ENCODE results near the gene NBPF12. TPM values are rescaled to one million over a fixed set of nuclear protein-coding genes. Genes with fewer than 3 reads are reported as not detected.
"Not testable (repeated sequence)": the region's sequence is repeated elsewhere in the genome, so short reads cannot be mapped to it uniquely, and the experiment has no call there.

The NBPF12 gene
- polyA plus RNA-seq, 2 donors: 3.0 to 5.9 TPM

DNA sequence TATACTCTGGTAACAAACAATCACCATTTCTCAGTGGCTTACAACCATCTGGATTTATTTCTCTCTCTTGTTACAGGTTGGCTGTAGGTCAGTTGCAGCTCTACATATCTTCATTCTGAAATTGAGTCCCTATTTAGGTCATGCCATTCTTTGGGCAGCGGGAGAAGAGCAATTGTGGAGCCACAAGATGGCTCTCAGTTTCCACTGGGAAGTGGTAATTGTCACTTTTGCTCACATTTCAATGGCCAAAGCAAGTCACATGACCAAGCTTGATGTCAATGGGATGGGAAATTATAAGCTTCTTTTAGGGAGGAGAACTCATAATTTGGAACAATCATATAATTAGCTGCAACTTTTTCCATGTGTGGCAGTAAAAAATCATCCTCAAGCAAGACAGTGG lies 7.9 kb upstream of the NBPF12 start:
- not testable (repeated sequence) for H3K9me3 ChIP-seq (ENCODE audit: control insufficient read depth in 2 of 2, insufficient read depth in 1 of 2, low read depth in 1 of 2, low read length in 1 of 2); H3K4me1 ChIP-seq (ENCODE audit: control insufficient read depth in 2 of 2, insufficient read depth in 2 of 2, low read length in 1 of 2); H3K27ac ChIP-seq (ENCODE audit: low read depth in 2 of 2, low read length in 1 of 2); H3K36me3 ChIP-seq (ENCODE audit: control insufficient read depth in 2 of 2, insufficient read depth in 2 of 2, low read length in 1 of 2); H3K27me3 ChIP-seq (ENCODE audit: control insufficient read depth in 1 of 2, insufficient read depth in 2 of 2, low read length in 2 of 2); H3K4me3 ChIP-seq (ENCODE audit: low read depth in 1 of 2, low read length in 2 of 2)
- 88 to 100% methylated on average over 1 of the region's 1 CpG for WGBS, 2 donors

DNA sequence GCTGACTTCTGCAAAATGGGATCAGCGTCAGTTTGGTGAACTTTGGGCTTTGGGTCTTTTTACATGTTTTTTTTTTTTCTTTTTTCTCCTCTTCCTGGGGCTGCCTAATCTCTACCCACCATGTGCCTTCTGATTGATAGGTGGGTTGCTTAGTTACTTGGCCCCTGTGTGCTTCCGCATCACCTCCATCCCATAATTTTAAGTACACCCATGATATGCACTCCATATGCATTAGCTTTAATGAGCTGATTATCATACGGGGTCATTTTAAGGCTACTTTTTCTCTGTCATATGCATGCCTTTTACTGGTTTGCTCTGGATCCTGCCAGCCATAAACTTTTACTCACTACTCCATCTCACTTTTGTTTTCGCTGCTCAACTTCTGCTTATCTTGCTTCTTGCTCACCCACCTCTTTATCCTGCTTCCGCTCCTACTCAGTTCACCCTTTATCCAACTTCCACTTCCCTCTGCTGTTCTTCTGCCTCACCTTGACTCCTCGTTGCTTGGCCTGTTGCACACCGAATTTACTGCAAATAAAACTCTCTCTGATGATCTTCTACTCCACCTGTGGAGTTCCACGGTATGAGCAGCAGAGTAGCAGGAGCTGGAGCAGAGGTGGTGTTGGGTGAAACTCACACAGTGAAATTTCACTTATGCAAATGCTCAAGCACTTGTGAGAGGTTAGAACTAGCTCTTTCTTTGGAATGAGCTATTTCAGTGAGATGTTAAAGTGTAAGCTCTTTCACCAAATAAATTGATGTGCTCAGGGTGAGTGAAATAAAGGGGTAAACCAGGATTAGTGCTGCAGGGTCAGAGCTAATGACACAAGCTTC lies 3.5 kb upstream of the NBPF12 start:
- 51 to 60% methylated on average over 4 to 7 of the region's 8 CpGs for WGBS, 2 donors
- not testable (repeated sequence) for H3K27me3 ChIP-seq (ENCODE audit: control insufficient read depth in 1 of 2, insufficient read depth in 2 of 2, low read length in 2 of 2); H3K4me3 ChIP-seq (ENCODE audit: low read depth in 1 of 2, low read length in 2 of 2); H3K4me1 ChIP-seq (ENCODE audit: control insufficient read depth in 2 of 2, insufficient read depth in 2 of 2, low read length in 1 of 2); H3K9me3 ChIP-seq (ENCODE audit: control insufficient read depth in 2 of 2, insufficient read depth in 1 of 2, low read depth in 1 of 2, low read length in 1 of 2); H3K36me3 ChIP-seq (ENCODE audit: control insufficient read depth in 2 of 2, insufficient read depth in 2 of 2, low read length in 1 of 2); H3K27ac ChIP-seq (ENCODE audit: low read depth in 2 of 2, low read length in 1 of 2)

DNA sequence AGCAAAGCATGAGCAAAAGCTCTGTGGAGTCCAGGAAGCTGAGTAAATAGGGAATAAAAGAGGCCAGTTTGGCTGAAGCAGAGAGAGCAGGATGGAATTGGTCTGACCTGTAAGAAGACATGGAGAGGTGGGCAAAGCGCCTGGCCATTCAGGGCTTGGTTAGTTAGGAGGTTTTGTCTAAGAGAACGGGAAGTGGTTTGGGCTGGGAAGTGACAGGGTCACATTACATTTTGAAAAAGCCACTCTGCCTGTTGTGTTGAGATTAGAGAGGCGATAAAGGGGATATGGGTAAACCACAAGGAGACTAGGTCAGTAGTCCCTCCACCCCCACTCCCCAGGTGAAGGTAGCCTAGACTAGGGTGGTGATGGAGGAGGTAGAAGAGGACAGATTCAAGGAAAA lies 662 bp upstream of the NBPF12 start:
- H3K4me1 ChIP-seq (ENCODE audit: control insufficient read depth in 2 of 2, insufficient read depth in 2 of 2, low read length in 1 of 2); H3K4me3 ChIP-seq (ENCODE audit: low read depth in 1 of 2, low read length in 2 of 2); H3K27ac ChIP-seq (ENCODE audit: low read depth in 2 of 2, low read length in 1 of 2); H3K9me3 ChIP-seq (ENCODE audit: control insufficient read depth in 2 of 2, insufficient read depth in 1 of 2, low read depth in 1 of 2, low read length in 1 of 2); H3K36me3 ChIP-seq (ENCODE audit: control insufficient read depth in 2 of 2, insufficient read depth in 2 of 2, low read length in 1 of 2); H3K27me3 ChIP-seq (ENCODE audit: control insufficient read depth in 1 of 2, insufficient read depth in 2 of 2, low read length in 2 of 2): not testable (repeated sequence)
- 63 to 89% methylated on average over 1 to 3 of the region's 3 CpGs for WGBS, 2 donors

DNA sequence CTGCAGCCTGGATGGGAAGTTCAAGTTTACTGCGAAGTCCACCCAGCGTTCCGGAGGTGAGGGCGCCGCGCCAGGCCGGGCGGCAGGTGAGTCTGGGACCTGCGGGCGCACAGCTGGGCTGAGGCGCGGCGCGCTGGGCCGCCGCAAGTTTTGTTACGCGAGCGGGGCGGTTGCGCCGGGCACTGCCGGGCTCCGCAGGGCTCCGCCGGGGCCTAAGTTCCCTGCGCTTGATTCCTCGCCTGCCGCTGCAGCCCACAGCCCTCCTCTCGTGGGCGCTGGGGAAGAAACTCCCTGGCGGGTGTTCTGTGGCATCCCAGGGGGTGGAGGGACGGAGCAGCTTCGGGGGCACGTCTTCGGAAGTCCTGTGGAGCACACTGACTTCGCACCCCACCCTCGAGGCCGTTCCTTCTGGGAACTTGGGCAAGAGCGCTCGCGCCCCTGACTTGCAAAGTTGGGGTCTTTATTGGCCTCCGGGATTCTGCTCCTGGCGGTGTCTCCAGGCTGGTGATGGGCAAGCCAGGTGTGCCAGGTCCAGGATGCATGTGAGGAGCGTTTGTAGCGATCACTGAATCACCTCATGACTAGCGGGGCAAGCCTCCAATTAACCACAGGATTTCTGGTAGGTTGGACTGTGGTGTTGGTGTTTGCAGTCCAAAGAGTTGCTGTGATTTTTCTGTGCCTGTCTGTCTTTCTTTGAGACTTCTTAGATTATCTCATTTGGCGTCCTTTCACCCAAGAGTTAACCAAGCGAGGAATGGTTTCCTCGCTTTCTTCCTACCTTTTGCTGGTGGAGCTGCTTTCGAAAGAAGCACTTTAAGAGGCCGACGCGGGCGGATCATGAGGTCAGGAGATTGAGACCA lies 1.0 kb downstream of the NBPF12 start:
- Histone ChIP-seq H3K4me3 (ENCODE audit: low read depth in 1 of 2, low read length in 2 of 2) (peak overlapping the region; percentile 68 to 77), H3K27ac (ENCODE audit: low read depth in 2 of 2, low read length in 1 of 2) (peak overlapping the region; percentile 80 to 87)
- H3K4me1 ChIP-seq (ENCODE audit: control insufficient read depth in 2 of 2, insufficient read depth in 2 of 2, low read length in 1 of 2); H3K9me3 ChIP-seq (ENCODE audit: control insufficient read depth in 2 of 2, insufficient read depth in 1 of 2, low read depth in 1 of 2, low read length in 1 of 2); H3K36me3 ChIP-seq (ENCODE audit: control insufficient read depth in 2 of 2, insufficient read depth in 2 of 2, low read length in 1 of 2); H3K27me3 ChIP-seq (ENCODE audit: control insufficient read depth in 1 of 2, insufficient read depth in 2 of 2, low read length in 2 of 2): not testable (repeated sequence)
- 5 to 6% methylated on average over 50 to 55 of the region's 55 CpGs for WGBS, 2 donors

DNA sequence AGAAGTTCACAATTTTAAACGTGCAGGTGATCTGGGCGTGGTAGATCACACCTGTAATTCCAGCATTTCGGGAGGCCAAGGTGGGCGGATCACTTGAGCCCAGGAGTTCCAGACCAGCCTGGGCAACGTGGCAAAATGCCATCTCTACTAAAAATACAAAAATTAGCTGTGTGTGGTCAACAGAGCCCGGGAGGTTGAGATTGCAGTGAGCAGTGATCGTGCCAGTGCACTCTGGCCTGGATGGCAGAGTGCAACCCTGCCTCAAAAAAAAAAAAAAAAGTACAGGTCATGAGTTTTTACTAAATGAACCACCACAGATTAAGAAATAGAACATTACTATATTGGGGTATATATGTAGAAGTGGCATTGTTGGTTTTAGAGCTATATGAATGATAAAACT lies 2.2 kb downstream of the NBPF12 start:
- H3K9me3 ChIP-seq (ENCODE audit: control insufficient read depth in 2 of 2, insufficient read depth in 1 of 2, low read depth in 1 of 2, low read length in 1 of 2); H3K4me1 ChIP-seq (ENCODE audit: control insufficient read depth in 2 of 2, insufficient read depth in 2 of 2, low read length in 1 of 2); H3K36me3 ChIP-seq (ENCODE audit: control insufficient read depth in 2 of 2, insufficient read depth in 2 of 2, low read length in 1 of 2); H3K27me3 ChIP-seq (ENCODE audit: control insufficient read depth in 1 of 2, insufficient read depth in 2 of 2, low read length in 2 of 2); H3K4me3 ChIP-seq (ENCODE audit: low read depth in 1 of 2, low read length in 2 of 2); H3K27ac ChIP-seq (ENCODE audit: low read depth in 2 of 2, low read length in 1 of 2): not testable (repeated sequence)
- WGBS, 2 donors: 48 to 54% methylated on average over 2 to 3 of the region's 7 CpGs

DNA sequence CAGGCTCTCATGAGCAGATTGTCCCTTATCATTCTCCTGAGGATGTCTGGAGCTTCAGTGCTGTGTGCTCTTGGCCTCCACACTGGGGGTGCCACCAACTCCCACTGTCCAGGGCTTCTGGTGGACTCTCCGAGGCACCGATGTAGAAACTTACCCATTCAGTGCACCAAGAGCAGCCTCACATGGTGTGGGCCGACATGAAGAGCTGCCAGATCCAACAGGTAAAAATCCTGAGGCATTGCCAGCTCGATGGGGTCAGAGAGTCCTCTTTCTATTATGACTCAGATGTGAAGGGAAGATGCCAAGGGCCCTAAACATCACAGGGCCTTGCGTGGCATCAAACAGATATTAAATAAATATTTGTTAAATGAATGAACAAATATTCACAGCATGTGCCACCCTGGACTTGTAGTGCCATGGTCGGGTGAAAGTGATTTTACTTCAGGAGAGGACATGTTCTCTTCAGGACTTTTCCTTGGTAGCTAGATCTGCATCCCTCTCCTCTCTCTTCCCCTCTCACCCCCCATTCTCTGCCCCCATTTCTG lies 5.3 kb downstream of the NBPF12 start:
- not testable (repeated sequence) for H3K27ac ChIP-seq (ENCODE audit: low read depth in 2 of 2, low read length in 1 of 2); H3K4me1 ChIP-seq (ENCODE audit: control insufficient read depth in 2 of 2, insufficient read depth in 2 of 2, low read length in 1 of 2); H3K27me3 ChIP-seq (ENCODE audit: control insufficient read depth in 1 of 2, insufficient read depth in 2 of 2, low read length in 2 of 2); H3K36me3 ChIP-seq (ENCODE audit: control insufficient read depth in 2 of 2, insufficient read depth in 2 of 2, low read length in 1 of 2); H3K9me3 ChIP-seq (ENCODE audit: control insufficient read depth in 2 of 2, insufficient read depth in 1 of 2, low read depth in 1 of 2, low read length in 1 of 2); H3K4me3 ChIP-seq (ENCODE audit: low read depth in 1 of 2, low read length in 2 of 2)
- 72 to 88% methylated on average over 5 to 6 of the region's 6 CpGs for WGBS, 2 donors

DNA sequence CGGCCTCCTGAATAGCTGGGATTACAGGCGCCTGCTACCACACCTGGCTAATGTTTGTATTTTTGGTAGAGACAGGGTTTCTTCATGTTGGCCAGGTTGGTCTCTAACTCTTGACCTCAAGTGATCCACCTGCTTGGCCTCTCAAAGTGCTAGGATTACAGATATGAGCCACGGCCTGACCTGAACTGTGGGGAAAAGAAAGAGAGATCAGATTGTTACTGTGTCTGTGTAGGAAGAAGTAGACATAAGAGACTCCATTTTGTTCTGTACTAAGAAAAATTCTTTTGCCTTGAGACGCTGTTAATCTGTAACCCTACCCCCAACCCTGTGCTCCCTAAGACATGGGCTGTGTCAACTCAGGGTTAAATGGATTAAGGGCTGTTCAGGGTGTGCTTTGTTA lies 10.0 kb downstream of the NBPF12 start:
- not testable (repeated sequence) for H3K36me3 ChIP-seq (ENCODE audit: control insufficient read depth in 2 of 2, insufficient read depth in 2 of 2, low read length in 1 of 2)

DNA sequence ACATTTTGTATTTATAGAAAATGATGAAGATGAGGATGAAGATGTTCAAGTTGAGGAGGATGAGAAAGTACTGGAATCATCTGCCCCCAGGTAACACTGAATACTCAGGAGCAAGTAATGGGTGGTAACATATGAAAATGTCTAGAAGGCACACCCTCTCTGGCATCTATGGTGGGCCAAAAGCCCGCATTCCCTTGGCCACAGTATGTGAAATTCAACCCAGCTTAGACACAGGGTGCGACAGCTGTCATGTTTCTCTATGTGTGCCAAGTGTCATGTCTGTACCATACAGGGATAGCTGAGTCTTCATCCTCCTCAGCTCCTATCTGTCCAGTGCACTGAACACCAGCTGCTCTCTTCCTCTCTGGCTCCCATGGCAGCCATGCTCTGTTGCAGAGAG lies 26.2 kb downstream of the NBPF12 start:
- WGBS, 2 donors: 81 to 84% methylated on average over 2 of the region's 2 CpGs
- not testable (repeated sequence) for H3K36me3 ChIP-seq (ENCODE audit: control insufficient read depth in 2 of 2, insufficient read depth in 2 of 2, low read length in 1 of 2); H3K27me3 ChIP-seq (ENCODE audit: control insufficient read depth in 1 of 2, insufficient read depth in 2 of 2, low read length in 2 of 2); H3K4me1 ChIP-seq (ENCODE audit: control insufficient read depth in 2 of 2, insufficient read depth in 2 of 2, low read length in 1 of 2); H3K9me3 ChIP-seq (ENCODE audit: control insufficient read depth in 2 of 2, insufficient read depth in 1 of 2, low read depth in 1 of 2, low read length in 1 of 2); H3K4me3 ChIP-seq (ENCODE audit: low read depth in 1 of 2, low read length in 2 of 2); H3K27ac ChIP-seq (ENCODE audit: low read depth in 2 of 2, low read length in 1 of 2)

More for the DNA sequence above, 10.0 kb downstream of the NBPF12 start:
- 89 to 92% methylated on average over 3 of the region's 4 CpGs for WGBS, 2 donors
- not testable (repeated sequence) for H3K9me3 ChIP-seq (ENCODE audit: control insufficient read depth in 2 of 2, insufficient read depth in 1 of 2, low read depth in 1 of 2, low read length in 1 of 2); H3K27me3 ChIP-seq (ENCODE audit: control insufficient read depth in 1 of 2, insufficient read depth in 2 of 2, low read length in 2 of 2); H3K4me1 ChIP-seq (ENCODE audit: control insufficient read depth in 2 of 2, insufficient read depth in 2 of 2, low read length in 1 of 2); H3K4me3 ChIP-seq (ENCODE audit: low read depth in 1 of 2, low read length in 2 of 2); H3K27ac ChIP-seq (ENCODE audit: low read depth in 2 of 2, low read length in 1 of 2)

DNA sequence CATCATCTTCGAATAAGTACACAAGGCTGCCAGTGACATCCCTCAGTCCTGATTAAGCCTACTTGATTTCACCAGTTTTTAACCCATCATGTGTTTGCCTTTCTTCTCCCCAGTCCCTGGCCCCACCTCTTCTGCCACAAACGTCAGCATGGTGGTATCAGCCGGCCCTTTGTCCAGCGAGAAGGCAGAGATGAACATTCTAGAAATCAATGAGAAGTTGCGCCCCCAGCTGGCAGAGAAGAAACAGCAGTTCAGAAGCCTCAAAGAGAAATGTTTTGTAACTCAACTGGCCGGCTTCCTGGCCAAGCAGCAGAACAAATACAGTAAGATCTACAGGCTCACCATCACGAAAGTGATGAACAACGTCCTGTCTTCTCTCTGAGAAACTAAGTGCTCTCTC lies 28.2 kb downstream of the NBPF12 start:
- H3K4me3 ChIP-seq (ENCODE audit: low read depth in 1 of 2, low read length in 2 of 2); H3K27ac ChIP-seq (ENCODE audit: low read depth in 2 of 2, low read length in 1 of 2); H3K9me3 ChIP-seq (ENCODE audit: control insufficient read depth in 2 of 2, insufficient read depth in 1 of 2, low read depth in 1 of 2, low read length in 1 of 2); H3K27me3 ChIP-seq (ENCODE audit: control insufficient read depth in 1 of 2, insufficient read depth in 2 of 2, low read length in 2 of 2); H3K4me1 ChIP-seq (ENCODE audit: control insufficient read depth in 2 of 2, insufficient read depth in 2 of 2, low read length in 1 of 2); H3K36me3 ChIP-seq (ENCODE audit: control insufficient read depth in 2 of 2, insufficient read depth in 2 of 2, low read length in 1 of 2): not testable (repeated sequence)
- WGBS, 2 donors: 33 to 42% methylated on average over 5 to 6 of the region's 8 CpGs

Data from esophagus (tissue), 2 donors.